Glutamatergic neuron (in vitro differentiated cells): ENCODE measurements around the gene RPS6KB2. TPM values are rescaled to one million over a fixed set of nuclear protein-coding genes. Genes with fewer than 3 reads are reported as not detected.

ENCODE experiments used
- DNase-seq: peaks from one replicate; pipeline ENCODE4 v3.0.0; 2022
- H3K27ac Mint-ChIP-seq: one replicate; pipeline ENCODE4 v1.8.0; 2020; ENCODE audit warnings: mild to moderate bottlenecking, mixed read lengths, inconsistent platforms; ENCODE audit not compliant: unreplicated experiment
- H3K27me3 Mint-ChIP-seq: one replicate; pipeline ENCODE4 v1.8.0; 2020; ENCODE audit warnings: mild to moderate bottlenecking, moderate library complexity, mixed read lengths, inconsistent platforms; ENCODE audit not compliant: unreplicated experiment
- H3K36me3 Mint-ChIP-seq: one replicate; pipeline ENCODE4 v1.8.0; 2020; ENCODE audit warnings: mild to moderate bottlenecking, mixed read lengths, inconsistent platforms; ENCODE audit not compliant: unreplicated experiment
- H3K4me1 Mint-ChIP-seq: one replicate; pipeline ENCODE4 v1.8.0; 2020; ENCODE audit warnings: mild to moderate bottlenecking, low read depth, mixed read lengths, inconsistent platforms; ENCODE audit not compliant: unreplicated experiment
- H3K4me3 Mint-ChIP-seq: one replicate; pipeline ENCODE4 v1.8.0; 2020; ENCODE audit warnings: mild to moderate bottlenecking, mixed read lengths, inconsistent platforms; ENCODE audit not compliant: unreplicated experiment
- H3K9me3 Mint-ChIP-seq: one replicate; pipeline ENCODE4 v1.8.0; 2020; ENCODE audit warnings: mild to moderate bottlenecking, moderate library complexity, mixed read lengths, inconsistent platforms; ENCODE audit not compliant: unreplicated experiment
- CTCF ChIP-seq: fragments of 200-600 bp; sonication (generic); IDR thresholded peaks from one replicate; pipeline ENCODE4 v1.5.0; 2021; ENCODE audit not compliant: partially characterized antibody, unreplicated experiment
- total RNA-seq: library from RNA; stranded (reverse); fragmentation: NEBNext Ultra II Directional; extraction: Animal tissue kit (Norgen Biotek cat#: 25700); gene quantifications from one replicate; pipeline ENCODE4 v1.2.1, GENCODE V29; 2021; ENCODE audit not compliant: unreplicated experiment

RPS6KB2 gene
- total RNA-seq, 1 donor from 2014 or later, result 69.0 TPM

- Mint-ChIP-seq H3K9me3 (peaks cover 7% of the 10 kb centered on the region), H3K4me3 (peak overlapping the region; percentile 89), H3K27me3 (peaks cover 8% of the 10 kb centered on the region), H3K27ac (peak overlapping the region; percentile 84), H3K4me1 (peaks cover 4% of the 10 kb centered on the region), H3K36me3 (no peaks in the 10 kb centered on the region)
- DNase-seq, result no peak
- TF ChIP-seq CTCF, result no peak
Observed at GRCh38 chr11:67468456-67468758, 40.1 kb downstream of the RPS6KB2 start.

- Mint-ChIP-seq H3K4me3 (peak within 1 kb of the TSS; percentile 89), H3K27ac (peak within 1 kb of the TSS; percentile 84), H3K9me3 (peaks cover 7% of the 10 kb centered on the region), H3K27me3 (peaks cover 8% of the 10 kb centered on the region), H3K4me1 (peaks cover 4% of the 10 kb centered on the region), H3K36me3 (no peaks in the 10 kb centered on the region)
- DNase-seq, result peak; percentile 95
- TF ChIP-seq CTCF, result no peak
Observed at GRCh38 chr11:67468759-67469507, 40.6 kb downstream of the RPS6KB2 start, which contains the start of gene TMEM134. TMEM134 (minus strand) TSS chr11:67469251; CDS start chr11:67469192, 59 bp downstream.

- Mint-ChIP-seq H3K36me3 (no peaks in the 10 kb centered on the region), H3K4me3 (peak overlapping the region; percentile 75), H3K9me3 (peaks cover 7% of the 10 kb centered on the region), H3K4me1 (peaks cover 4% of the 10 kb centered on the region), H3K27ac (no peak overlapping the region), H3K27me3 (peaks cover 8% of the 10 kb centered on the region)
- DNase-seq, result no peak
- no peak for TF ChIP-seq CTCF
Observed at GRCh38 chr11:67469508-67469811, 41.2 kb downstream of the RPS6KB2 start.

GRCh38 chr11:67470337-67471002 lies 42.2 kb downstream of the RPS6KB2 start:
- H3K27ac Mint-ChIP-seq, result no peak overlapping the region

More at GRCh38 chr11:67470337-67471002, 42.2 kb downstream of the RPS6KB2 start:
- Mint-ChIP-seq H3K4me3 (peak overlapping the region; percentile 61), H3K27me3 (peaks cover 8% of the 10 kb centered on the region), H3K36me3 (no peaks in the 10 kb centered on the region), H3K9me3 (peaks cover 7% of the 10 kb centered on the region), H3K4me1 (peaks cover 4% of the 10 kb centered on the region)
- no peak for DNase-seq
- no peak for TF ChIP-seq CTCF
